Keratinocyte (primary cell): Measurements from ENCODE around the gene PRLH. TPM values are rescaled to one million over a fixed set of nuclear protein-coding genes. Genes with fewer than 3 reads are reported as not detected.

ENCODE experiments used
- DNase-seq: peaks from one replicate; pipeline ENCODE4 v3.0.0-alpha.2; 2011; ENCODE audit warnings: low read depth, missing footprints, low spot score
- FAIRE-seq: peaks from 2 replicates; lab custom pipeline; 2011; peaks lifted over from hg19 to GRCh38; lab: Jason Lieb, UNC
- H2AFZ ChIP-seq: 2 replicates; pipeline ENCODE4 v1.6.0; 2012; ENCODE audit warnings: low read length, control low read depth, inconsistent platforms; ENCODE audit not compliant: control insufficient read depth
- H3K27ac ChIP-seq: 2 replicates; pipeline ENCODE4 v1.5.1; 2011; ENCODE audit warnings: low read length; ENCODE audit not compliant: control insufficient read depth, insufficient read depth
- H3K27me3 ChIP-seq: 3 replicates; pipeline ENCODE4 v1.6.0; 2011; ENCODE audit warnings: low read length; ENCODE audit not compliant: control insufficient read depth, insufficient read depth; ENCODE audit errors: extremely low read depth
- H3K36me3 ChIP-seq, 2 experiments: 2 replicates in 1 of 2; 3 replicates in 1 of 2; pipeline ENCODE4 v1.5.1; 2011; ENCODE audit warnings: low read length in 2 of 2, mild to moderate bottlenecking in 1 of 2; ENCODE audit not compliant: control insufficient read depth in 2 of 2, insufficient read depth in 2 of 2; ENCODE audit errors: extremely low read depth in 1 of 2
- H3K4me1 ChIP-seq: 3 replicates; pipeline ENCODE4 v1.5.1; 2011; ENCODE audit warnings: low read length; ENCODE audit not compliant: control insufficient read depth, insufficient read depth; ENCODE audit errors: extremely low read depth
- H3K4me2 ChIP-seq: 3 replicates; pipeline ENCODE4 v1.6.0; 2011; ENCODE audit warnings: low read depth, low read length; ENCODE audit not compliant: control insufficient read depth, insufficient read depth; ENCODE audit errors: extremely low read depth
- H3K4me3 ChIP-seq, 3 experiments: fragments of 200-600 bp in 1 of 3; sonication (generic) in 1 of 3; 2 replicates in 2 of 3; 3 replicates in 1 of 3; pipeline ENCODE4 v1.5.1; 2011 to 2016; ENCODE audit warnings: low read length in 3 of 3, mild to moderate bottlenecking in 3 of 3, control low read depth in 2 of 3, inconsistent platforms in 1 of 3, low read depth in 1 of 3, mixed read lengths in 1 of 3, mixed run types in 1 of 3, moderate library complexity in 1 of 3; ENCODE audit not compliant: control insufficient read depth in 2 of 3, insufficient read depth in 2 of 3; ENCODE audit errors: extremely low read depth in 1 of 3
- H3K79me2 ChIP-seq: 2 replicates; pipeline ENCODE4 v1.6.0; 2012; ENCODE audit warnings: low read length; ENCODE audit not compliant: control insufficient read depth, insufficient read depth
- H3K9ac ChIP-seq: 3 replicates; pipeline ENCODE4 v1.6.0; 2011; ENCODE audit warnings: low read length; ENCODE audit not compliant: control insufficient read depth, insufficient read depth; ENCODE audit errors: extremely low read depth
- H3K9me1 ChIP-seq: 3 replicates; pipeline ENCODE4 v1.6.0; 2011; ENCODE audit warnings: low read length; ENCODE audit not compliant: control insufficient read depth, insufficient read depth; ENCODE audit errors: extremely low read depth
- H3K9me3 ChIP-seq: 2 replicates; pipeline ENCODE4 v1.5.1; 2012; ENCODE audit warnings: low read depth, low read length; ENCODE audit not compliant: control insufficient read depth
- H4K20me1 ChIP-seq: 3 replicates; pipeline ENCODE4 v1.6.0; 2011; ENCODE audit warnings: low read length; ENCODE audit not compliant: control insufficient read depth, insufficient read depth; ENCODE audit errors: extremely low read depth
- EZH2 ChIP-seq: IDR thresholded peaks from one replicate; pipeline ENCODE4 v1.6.1; 2012; ENCODE audit warnings: inconsistent platforms, mild to moderate bottlenecking, low read length, moderate library complexity
- dilution Hi-C: fragments of 300-500 bp; cut with MboI; formaldehyde crosslinking; loops from one replicate; pipeline ENCODE4 v1.7.0; 2020; ENCODE audit warnings: low sequenced_read_pairs; ENCODE audit not compliant: extremely low pct_ligation_motif_present
- polyA plus RNA-seq, 5 experiments: library from polyadenylated mRNA; depleted of rRNA in 3 of 5; stranded (reverse) in 3 of 5; stranded (forward) in 1 of 5; unstranded in 1 of 5; fragments of >200 nt; gene quantifications; 1 replicate in 1 of 5; 2 replicates in 3 of 5; 3 replicates in 1 of 5; pipeline versions ENCODE4 v1.2.1 to v1.2.3, GENCODE V29; 2011 to 2012; ENCODE audit warnings: missing spikeins in 2 of 5, low read depth in 1 of 5, low replicate concordance in 1 of 5
- TF ChIP-seq, protein P1 (sequence below), 3 experiments: IDR thresholded peaks in 1 of 3; conservative IDR thresholded peaks in 1 of 3; optimal IDR thresholded peaks in 1 of 3; 2 replicates in 2 of 3; 3 replicates in 1 of 3; pipeline versions ENCODE3 to v1.5.1; 2011; ENCODE audit warnings: low read length in 3 of 3, mild to moderate bottlenecking in 3 of 3, moderate library complexity in 2 of 3, control low read depth in 1 of 3, inconsistent platforms in 1 of 3; ENCODE audit not compliant: insufficient read depth in 2 of 3; ENCODE audit errors: extremely low read depth in 1 of 3

The PRLH gene
- polyA plus RNA-seq, 1 donor (not counting 4 experiments of a cell fraction or from before 2014, with no cell fraction given) = not detected

DNA sequence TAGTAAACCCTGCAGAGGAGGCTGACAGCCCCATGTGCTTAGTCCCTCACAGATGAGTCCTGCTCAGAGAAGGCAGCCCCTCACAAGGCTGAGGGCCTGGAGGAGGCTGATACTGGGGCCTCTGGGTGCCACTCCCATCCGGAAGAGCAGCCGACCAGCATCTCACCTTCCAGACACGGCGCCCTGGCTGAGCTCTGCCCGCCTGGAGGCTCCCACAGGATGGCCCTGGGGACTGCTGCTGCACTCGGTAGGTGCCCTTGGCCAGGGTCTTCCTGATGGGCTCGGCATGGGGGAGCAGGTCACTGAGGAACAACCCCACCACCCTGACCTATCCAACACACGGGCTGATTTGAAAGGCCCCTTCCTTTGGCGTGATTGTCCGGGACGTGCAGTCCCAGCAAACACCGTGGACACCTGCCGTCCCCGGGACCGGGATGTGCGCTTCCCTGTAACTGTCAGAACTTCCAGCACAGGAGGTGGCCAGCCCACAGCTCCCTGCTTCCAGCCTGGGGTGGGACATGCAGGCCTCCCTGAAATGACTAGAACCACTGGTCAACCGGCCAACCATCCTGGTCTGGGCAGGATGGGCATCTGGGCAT lies 40.7 kb upstream of the PRLH start:
- H3K79me2 ChIP-seq = no peaks in the 10 kb centered on the region
- no peaks in the 10 kb centered on the region for H3K9me1 ChIP-seq
- H3K4me3 ChIP-seq = no peak overlapping the region
- no peaks in the 10 kb centered on the region for H3K27me3 ChIP-seq
- no peak overlapping the region for H3K4me2 ChIP-seq
- TF ChIP-seq, protein P1, sequence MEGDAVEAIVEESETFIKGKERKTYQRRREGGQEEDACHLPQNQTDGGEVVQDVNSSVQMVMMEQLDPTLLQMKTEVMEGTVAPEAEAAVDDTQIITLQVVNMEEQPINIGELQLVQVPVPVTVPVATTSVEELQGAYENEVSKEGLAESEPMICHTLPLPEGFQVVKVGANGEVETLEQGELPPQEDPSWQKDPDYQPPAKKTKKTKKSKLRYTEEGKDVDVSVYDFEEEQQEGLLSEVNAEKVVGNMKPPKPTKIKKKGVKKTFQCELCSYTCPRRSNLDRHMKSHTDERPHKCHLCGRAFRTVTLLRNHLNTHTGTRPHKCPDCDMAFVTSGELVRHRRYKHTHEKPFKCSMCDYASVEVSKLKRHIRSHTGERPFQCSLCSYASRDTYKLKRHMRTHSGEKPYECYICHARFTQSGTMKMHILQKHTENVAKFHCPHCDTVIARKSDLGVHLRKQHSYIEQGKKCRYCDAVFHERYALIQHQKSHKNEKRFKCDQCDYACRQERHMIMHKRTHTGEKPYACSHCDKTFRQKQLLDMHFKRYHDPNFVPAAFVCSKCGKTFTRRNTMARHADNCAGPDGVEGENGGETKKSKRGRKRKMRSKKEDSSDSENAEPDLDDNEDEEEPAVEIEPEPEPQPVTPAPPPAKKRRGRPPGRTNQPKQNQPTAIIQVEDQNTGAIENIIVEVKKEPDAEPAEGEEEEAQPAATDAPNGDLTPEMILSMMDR (optimal IDR thresholded peaks at IDR 0.05 in 1 of 3, IDR thresholded peaks at IDR 0.05 in 1 of 3, conservative IDR thresholded peaks at IDR 0.05 in 1 of 3; ENCODE audit: extremely low read depth in 1 of 3, insufficient read depth in 2 of 3, low read length in 3 of 3) = no peak
- no peak for TF ChIP-seq EZH2
- FAIRE-seq = no peak
- H3K27ac ChIP-seq = no peak overlapping the region
- H3K9me3 ChIP-seq = no peaks in the 10 kb centered on the region
- no peak overlapping the region for H3K9ac ChIP-seq
- dilution Hi-C loops = no loop called here
- no peaks in the 10 kb centered on the region for H3K4me1 ChIP-seq
- no peaks in the 10 kb centered on the region for H4K20me1 ChIP-seq
- DNase-seq = no peak
- no peak overlapping the region for H2AFZ ChIP-seq
- H3K36me3 ChIP-seq = no peaks in the 10 kb centered on the region

DNA sequence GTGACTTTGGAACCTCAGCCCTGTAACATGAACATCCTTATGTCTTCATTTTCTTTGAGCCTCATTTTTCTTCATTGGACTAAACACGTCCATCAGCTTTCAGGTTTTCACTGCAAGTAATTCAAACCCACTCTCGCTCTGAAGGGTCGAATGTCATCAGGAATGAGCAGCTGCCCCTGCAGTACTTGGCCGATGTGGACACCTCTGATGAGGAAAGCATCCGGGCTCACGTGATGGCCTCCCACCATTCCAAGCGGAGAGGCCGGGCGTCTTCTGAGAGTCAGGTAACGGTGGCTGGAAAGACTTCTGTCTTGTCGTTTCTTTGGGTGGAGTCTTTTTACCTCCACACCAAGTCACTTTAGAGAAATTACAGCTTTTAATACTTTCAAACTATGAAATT lies 39.1 kb upstream of the PRLH start:
- DNase-seq = no peak
- Histone ChIP-seq H3K9ac (no peak overlapping the region), H3K36me3 (no peaks in the 10 kb centered on the region), H3K9me3 (no peaks in the 10 kb centered on the region), H3K9me1 (no peaks in the 10 kb centered on the region), H4K20me1 (no peaks in the 10 kb centered on the region), H3K4me1 (peaks cover 7% of the 10 kb centered on the region), H3K27me3 (no peaks in the 10 kb centered on the region), H3K4me2 (no peak overlapping the region), H3K4me3 (no peak overlapping the region), H3K27ac (no peak overlapping the region), H3K79me2 (no peaks in the 10 kb centered on the region), H2AFZ (no peak overlapping the region)
- TF ChIP-seq EZH2 = no peak
- TF ChIP-seq, protein P1 (optimal IDR thresholded peaks at IDR 0.05 in 1 of 3, IDR thresholded peaks at IDR 0.05 in 1 of 3, conservative IDR thresholded peaks at IDR 0.05 in 1 of 3; ENCODE audit: extremely low read depth in 1 of 3, insufficient read depth in 2 of 3, low read length in 3 of 3) = no peak
- dilution Hi-C loops = no loop called here
- FAIRE-seq = no peak
